ENCODE results near the gene HCFC1R1.
A peak's percentile ranks its signal among the peaks of the same experiment; 100 is the strongest.

GRCh38 chr16:3007957-3008689 is 15.6 kb downstream of the HCFC1R1 start:
- TF ChIP-seq CTCF (IDR thresholded peaks at IDR 0.05; ENCODE audit: low read depth, low read length) (no peak), MAX (IDR thresholded peaks at IDR 0.05; ENCODE audit: low read depth, low read length) (peak; percentile 71; the same call in 1 of the 2 replicates), POLR2A (IDR thresholded peaks at IDR 0.05; ENCODE audit: extremely low read depth, insufficient read length) (no peak)

Measured in NB4 (cell line).